IMR-90 (cell line): ENCODE results near the gene ANKFN1. TPM values are rescaled to one million over a fixed set of nuclear protein-coding genes. Genes with fewer than 3 reads are reported as not detected.

Source experiments
- ATAC-seq: fragments of 200-7000 bp; cut with Tn5 transposase; 2 replicates; pipeline ENCODE4 v1.9.1; 2020; ENCODE audit warnings: low read depth, mild to moderate bottlenecking, moderate library complexity
- BruUV-seq: library from RNA; stranded (reverse); fragments of 400-500 nt; replicated peaks from 2 replicates; lab custom pipeline; 2021; lab: Mats Ljungman, UMichigan
- CTCF ChIA-PET: fragments of 300-600 bp; formaldehyde crosslinking; extraction: SDS; loops from one replicate; lab custom pipeline; 2021; ENCODE audit warnings: antibody characterized with exemption; lab: Yijun Ruan, JAX
- POLR2A ChIA-PET: fragments of 300-600 bp; sonication (Branson Sonifier 250); formaldehyde crosslinking; loops from one replicate; lab custom pipeline; 2022; ENCODE audit warnings: antibody characterized with exemption; ENCODE audit not compliant: unreplicated experiment; lab: Charles Lee
- DNase-seq: peaks from one replicate; pipeline ENCODE4 v3.0.0; 2013
- H2AFZ ChIP-seq: replicated peaks from 2 replicates; pipeline ENCODE3; 2013; ENCODE audit warnings: low read length, mild to moderate bottlenecking; ENCODE audit not compliant: poor library complexity
- H2AK5ac ChIP-seq: 2 replicates; pipeline ENCODE4 v1.6.1; 2013; ENCODE audit warnings: low read depth, low read length, inconsistent platforms
- H2AK9ac ChIP-seq: replicated peaks from 2 replicates; pipeline ENCODE3; 2013; ENCODE audit warnings: mild to moderate bottlenecking, low read depth, low read length, moderate library complexity; ENCODE audit not compliant: poor library complexity
- H2BK120ac ChIP-seq: 2 replicates; pipeline ENCODE4 v1.6.1; 2013; ENCODE audit warnings: low read depth, low read length, inconsistent platforms
- H2BK15ac ChIP-seq: 3 replicates; pipeline ENCODE4 v1.6.1; 2013; ENCODE audit warnings: low read depth, low read length, inconsistent platforms
- H2BK20ac ChIP-seq: 2 replicates; pipeline ENCODE4 v1.6.1; 2013; ENCODE audit warnings: low read depth, mild to moderate bottlenecking, inconsistent platforms, low read length, moderate library complexity
- H2BK5ac ChIP-seq: 2 replicates; pipeline ENCODE4 v1.6.1; 2013; ENCODE audit warnings: mild to moderate bottlenecking, low read depth, low read length, inconsistent platforms; ENCODE audit not compliant: poor library complexity, severe bottlenecking
- H3K14ac ChIP-seq: replicated peaks from 2 replicates; pipeline ENCODE4 v1.6.1; 2013; ENCODE audit warnings: low read depth, low read length, inconsistent platforms
- H3K18ac ChIP-seq: 2 replicates; pipeline ENCODE4 v1.6.1; 2013; ENCODE audit warnings: low read depth, low read length, control low read depth
- H3K23ac ChIP-seq: 2 replicates; pipeline ENCODE4 v1.6.1; 2013; ENCODE audit warnings: low read depth, low read length, inconsistent platforms
- H3K27ac ChIP-seq: 2 replicates; pipeline ENCODE4 v1.5.1; 2013; ENCODE audit warnings: mild to moderate bottlenecking, control low read depth, low read length; ENCODE audit not compliant: insufficient read depth
- H3K27me3 ChIP-seq: 2 replicates; pipeline ENCODE4 v1.6.1; 2013; ENCODE audit warnings: low read length; ENCODE audit not compliant: control insufficient read depth, insufficient read depth
- H3K36me3 ChIP-seq: 2 replicates; pipeline ENCODE4 v1.6.1; 2013; ENCODE audit warnings: low read length, mixed read lengths; ENCODE audit not compliant: control insufficient read depth, insufficient read depth
- H3K4ac ChIP-seq: 2 replicates; pipeline ENCODE4 v1.6.1; 2013; ENCODE audit warnings: low read depth, low read length, inconsistent platforms
- H3K4me1 ChIP-seq: 2 replicates; pipeline ENCODE4 v1.6.1; 2013; ENCODE audit warnings: low read length, mixed read lengths; ENCODE audit not compliant: control insufficient read depth, insufficient read depth
- H3K4me2 ChIP-seq: 2 replicates; pipeline ENCODE4 v1.6.1; 2013; ENCODE audit warnings: low read depth, mild to moderate bottlenecking, control low read depth, low read length, moderate library complexity
- H3K4me3 ChIP-seq: 2 replicates; pipeline ENCODE4 v1.5.1; 2013; ENCODE audit warnings: low read depth, mild to moderate bottlenecking, control low read depth, low read length, moderate library complexity; ENCODE audit not compliant: insufficient read depth
- H3K56ac ChIP-seq: 2 replicates; pipeline ENCODE4 v1.6.1; 2013; ENCODE audit warnings: low read length, inconsistent platforms; ENCODE audit not compliant: insufficient read depth; ENCODE audit errors: extremely low read depth
- H3K79me1 ChIP-seq, 2 experiments: 2 replicates each; pipeline ENCODE4 v1.6.1; 2013; ENCODE audit warnings: low read length in 2 of 2, inconsistent platforms in 1 of 2, low read depth in 1 of 2
- H3K9ac ChIP-seq: 2 replicates; pipeline ENCODE4 v1.6.1; 2013; ENCODE audit warnings: low read depth, low read length, control low read depth
- H3K9me1 ChIP-seq: 2 replicates; pipeline ENCODE4 v1.6.1; 2013; ENCODE audit warnings: low read length, inconsistent platforms; ENCODE audit not compliant: insufficient read depth
- H3K9me3 ChIP-seq: 2 replicates; pipeline ENCODE4 v1.6.1; 2013; ENCODE audit warnings: low read length; ENCODE audit not compliant: control insufficient read depth, insufficient read depth
- H4K20me1 ChIP-seq: 2 replicates; pipeline ENCODE4 v1.6.1; 2013; ENCODE audit warnings: low read length, inconsistent platforms; ENCODE audit not compliant: insufficient read depth
- H4K5ac ChIP-seq: 2 replicates; pipeline ENCODE4 v1.6.1; 2013; ENCODE audit warnings: mild to moderate bottlenecking, low read depth, low read length, control low read depth
- H4K8ac ChIP-seq, 2 experiments: 2 replicates each; pipeline ENCODE4 v1.6.1; 2013; ENCODE audit warnings: low read depth in 2 of 2, low read length in 2 of 2, control low read depth in 1 of 2, inconsistent platforms in 1 of 2
- H4K91ac ChIP-seq: 2 replicates; pipeline ENCODE4 v1.6.1; 2013; ENCODE audit warnings: low read depth, low read length, inconsistent platforms; ENCODE audit not compliant: insufficient read depth
- BHLHE40 ChIP-seq: fragments of 150-350 bp; IDR thresholded peaks from 2 replicates; pipeline ENCODE4 v1.6.1; 2016; ENCODE audit warnings: mild to moderate bottlenecking, low read depth, low read length
- CEBPB ChIP-seq: IDR thresholded peaks from 2 replicates; pipeline ENCODE4 v1.6.1; 2012; ENCODE audit warnings: low read depth, low read length, improper control_type of control experiment
- CHD1 ChIP-seq: IDR thresholded peaks from 2 replicates; pipeline ENCODE4 v1.6.1; 2012; ENCODE audit warnings: low read depth, low read length, improper control_type of control experiment
- FOS ChIP-seq: fragments of 150-350 bp; IDR thresholded peaks from 2 replicates; pipeline ENCODE4 v1.6.1; 2016; ENCODE audit warnings: low read depth, low read length
- MAFK ChIP-seq: IDR thresholded peaks from 2 replicates; pipeline ENCODE4 v1.6.1; 2012; ENCODE audit warnings: low read depth, low read length, improper control_type of control experiment
- MAZ ChIP-seq: IDR thresholded peaks from 2 replicates; pipeline ENCODE4 v1.6.1; 2012; ENCODE audit warnings: low read depth, mild to moderate bottlenecking, low read length, improper control_type of control experiment, moderate library complexity, borderline replicate concordance
- MXI1 ChIP-seq: IDR thresholded peaks from 2 replicates; pipeline ENCODE4 v1.6.1; 2012; ENCODE audit warnings: low read depth, mild to moderate bottlenecking, low read length, moderate library complexity, borderline replicate concordance
- NFE2L2 ChIP-seq: fragments of 150-350 bp; IDR thresholded peaks from 2 replicates; pipeline ENCODE4 v1.6.1; 2016; ENCODE audit warnings: low read depth, mild to moderate bottlenecking, low read length
- POLR2A ChIP-seq: IDR thresholded peaks from 2 replicates; pipeline ENCODE4 v1.6.1; 2012; ENCODE audit warnings: mild to moderate bottlenecking, low read depth, low read length
- RAD21 ChIP-seq: IDR thresholded peaks from 2 replicates; pipeline ENCODE4 v1.6.1; 2012; ENCODE audit warnings: low read length, improper control_type of control experiment
- RCOR1 ChIP-seq: IDR thresholded peaks from 2 replicates; pipeline ENCODE4 v1.6.1; 2012; ENCODE audit warnings: mild to moderate bottlenecking, low read length, improper control_type of control experiment; ENCODE audit not compliant: insufficient replicate concordance
- RFX5 ChIP-seq: IDR thresholded peaks from 2 replicates; pipeline ENCODE4 v1.8.0; 2012; ENCODE audit warnings: low read depth, mild to moderate bottlenecking, low read length, moderate library complexity
- SMC3 ChIP-seq: fragments of 150-350 bp; IDR thresholded peaks from 2 replicates; pipeline ENCODE4 v1.6.1; 2016; ENCODE audit warnings: low read depth, mild to moderate bottlenecking, antibody characterized with exemption, low read length, moderate library complexity
- WGBS, 2 experiments: methylation state at CpG; one replicate each; pipeline versions ENCODE4 v1.1.5 to v1.1.7; 2013; ENCODE audit warnings: missing lambda C conversion rate in 2 of 2; ENCODE audit not compliant: insufficient read length in 1 of 2; ENCODE audit errors: extremely low coverage in 2 of 2; 5-methylcytosine and 5-hydroxymethylcytosine counted together
- dilution Hi-C: fragments of 300-500 bp; cut with HindIII; formaldehyde crosslinking; loops from one replicate; pipeline ENCODE4 v1.14.3; 2018; ENCODE audit warnings: low sequenced_read_pairs; ENCODE audit not compliant: unreplicated experiment
- in situ Hi-C: fragments of 300-500 bp; cut with MboI; formaldehyde crosslinking; loops from 3 replicates; pipeline ENCODE4 v1.14.3; 2019; ENCODE audit warnings: low sequenced_read_pairs, inconsistent platforms, mixed read lengths
- intact Hi-C: fragments of 100-400 bp; cut with micrococcal nuclease; formaldehyde crosslinking; loops from 2 replicates; pipeline ENCODE4 v1.10.0; 2022
- polyA plus RNA-seq, 3 experiments: library from polyadenylated mRNA; depleted of rRNA; stranded (reverse); fragments of >200 nt; gene quantifications; 2 replicates each; pipeline ENCODE4 v1.2.3, GENCODE V29; 2012; ENCODE audit warnings: low replicate concordance in 1 of 3
- total RNA-seq: library from RNA; depleted of rRNA; stranded (reverse); fragments of >200 nt; gene quantifications from 2 replicates; pipeline ENCODE4 v1.2.3, GENCODE V29; 2012
- TF ChIP-seq, protein P1 (sequence below): conservative IDR thresholded peaks from 2 replicates; pipeline ENCODE4 v1.5.1; 2012; ENCODE audit warnings: mild to moderate bottlenecking, low read depth, low read length, improper control_type of control experiment
- TF ChIP-seq, protein P2 (sequence below): fragments of 150-350 bp; IDR thresholded peaks from 2 replicates; pipeline ENCODE4 v1.6.1; 2016; ENCODE audit warnings: low read depth, mild to moderate bottlenecking, low read length, moderate library complexity, borderline replicate concordance
- TF ChIP-seq, protein P3 (sequence below): fragments of 150-350 bp; IDR thresholded peaks from 2 replicates; pipeline ENCODE4 v1.6.1; 2017; ENCODE audit warnings: mild to moderate bottlenecking, antibody characterized with exemption, low read length, low read depth

Gene ANKFN1
- total and polyA plus RNA-seq, 2 of the 4 experiments (the other 2 are of a cell fraction), result not detected

DNA sequence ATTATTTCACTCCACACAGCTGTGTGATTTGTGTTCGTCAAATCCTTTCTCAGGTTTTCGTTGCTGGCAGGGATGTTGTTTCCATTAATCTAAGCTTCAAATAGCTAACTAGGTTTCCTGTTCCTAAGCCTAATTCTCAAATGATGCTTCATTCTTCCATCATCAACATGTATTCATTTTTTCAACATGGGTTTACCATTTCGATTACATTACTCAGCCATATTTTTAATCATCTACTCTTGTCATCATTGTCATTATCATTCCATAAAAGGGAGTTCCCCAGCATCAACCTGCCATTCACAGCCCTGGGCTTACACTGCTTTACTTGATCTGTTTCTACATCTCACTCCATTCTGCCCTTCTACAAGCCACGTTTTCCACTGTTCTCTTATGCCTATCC lies 33.3 kb upstream of the ANKFN1 start:
- no peak overlapping the region for H3K23ac ChIP-seq
- no peaks in the 10 kb centered on the region for H3K4me1 ChIP-seq
- no peak overlapping the region for H2BK120ac ChIP-seq
- no peak for DNase-seq
- H2AFZ ChIP-seq, result no peak overlapping the region
- H3K4me3 ChIP-seq, result no peak overlapping the region
- no CpG with 5 or more reads among the region's 4 CpGs for WGBS, 2 experiments
- H3K4ac ChIP-seq, result no peak overlapping the region
- H2BK15ac ChIP-seq, result no peak overlapping the region
- H3K9ac ChIP-seq, result no peak overlapping the region
- no peak overlapping the region for H4K5ac ChIP-seq
- H3K36me3 ChIP-seq, result no peaks in the 10 kb centered on the region
- H2AK5ac ChIP-seq, result no peak overlapping the region
- no peaks in the 10 kb centered on the region for H3K9me1 ChIP-seq
- no peak overlapping the region for H3K27ac ChIP-seq
- no peak overlapping the region for H2AK9ac ChIP-seq
- intact Hi-C loops (loop anchor here (1.0 kb wide), 1 partner anchor 13 kb away; no protein-coding TSS in a partner anchor), dilution Hi-C loops (no loop called here), in situ Hi-C loops (loop anchor here (10.0 kb wide), 2 partner anchors 335 to 595 kb away; no protein-coding TSS in a partner anchor)
- no peak overlapping the region for H4K8ac ChIP-seq
- ChIA-PET POLR2A (no interaction called here), CTCF (interaction anchor here (0.6 to 1.5 kb wide), 3 partner anchors 11 to 439 kb away, joined by 3 to 6 read pairs (median 3); no protein-coding TSS in a partner anchor)
- ATAC-seq, result no peak
- no peaks in the 10 kb centered on the region for H3K9me3 ChIP-seq
- H2BK5ac ChIP-seq, result no peak overlapping the region
- H3K79me1 ChIP-seq, result no peaks in the 10 kb centered on the region
- H3K56ac ChIP-seq, result no peak overlapping the region
- no peak overlapping the region for H4K91ac ChIP-seq
- no peaks in the 10 kb centered on the region for H3K27me3 ChIP-seq
- H3K4me2 ChIP-seq, result no peak overlapping the region
- no peak for TF ChIP-seq BHLHE40
- no peak for TF ChIP-seq RAD21
- no peak for TF ChIP-seq SMC3
- no peak for TF ChIP-seq RFX5
- no peak for TF ChIP-seq MAFK
- TF ChIP-seq, protein P1, sequence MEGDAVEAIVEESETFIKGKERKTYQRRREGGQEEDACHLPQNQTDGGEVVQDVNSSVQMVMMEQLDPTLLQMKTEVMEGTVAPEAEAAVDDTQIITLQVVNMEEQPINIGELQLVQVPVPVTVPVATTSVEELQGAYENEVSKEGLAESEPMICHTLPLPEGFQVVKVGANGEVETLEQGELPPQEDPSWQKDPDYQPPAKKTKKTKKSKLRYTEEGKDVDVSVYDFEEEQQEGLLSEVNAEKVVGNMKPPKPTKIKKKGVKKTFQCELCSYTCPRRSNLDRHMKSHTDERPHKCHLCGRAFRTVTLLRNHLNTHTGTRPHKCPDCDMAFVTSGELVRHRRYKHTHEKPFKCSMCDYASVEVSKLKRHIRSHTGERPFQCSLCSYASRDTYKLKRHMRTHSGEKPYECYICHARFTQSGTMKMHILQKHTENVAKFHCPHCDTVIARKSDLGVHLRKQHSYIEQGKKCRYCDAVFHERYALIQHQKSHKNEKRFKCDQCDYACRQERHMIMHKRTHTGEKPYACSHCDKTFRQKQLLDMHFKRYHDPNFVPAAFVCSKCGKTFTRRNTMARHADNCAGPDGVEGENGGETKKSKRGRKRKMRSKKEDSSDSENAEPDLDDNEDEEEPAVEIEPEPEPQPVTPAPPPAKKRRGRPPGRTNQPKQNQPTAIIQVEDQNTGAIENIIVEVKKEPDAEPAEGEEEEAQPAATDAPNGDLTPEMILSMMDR, result no peak
- TF ChIP-seq RCOR1, result no peak
- TF ChIP-seq MAZ, result no peak
- TF ChIP-seq, protein P2, sequence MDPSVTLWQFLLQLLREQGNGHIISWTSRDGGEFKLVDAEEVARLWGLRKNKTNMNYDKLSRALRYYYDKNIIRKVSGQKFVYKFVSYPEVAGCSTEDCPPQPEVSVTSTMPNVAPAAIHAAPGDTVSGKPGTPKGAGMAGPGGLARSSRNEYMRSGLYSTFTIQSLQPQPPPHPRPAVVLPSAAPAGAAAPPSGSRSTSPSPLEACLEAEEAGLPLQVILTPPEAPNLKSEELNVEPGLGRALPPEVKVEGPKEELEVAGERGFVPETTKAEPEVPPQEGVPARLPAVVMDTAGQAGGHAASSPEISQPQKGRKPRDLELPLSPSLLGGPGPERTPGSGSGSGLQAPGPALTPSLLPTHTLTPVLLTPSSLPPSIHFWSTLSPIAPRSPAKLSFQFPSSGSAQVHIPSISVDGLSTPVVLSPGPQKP, result no peak
- TF ChIP-seq NFE2L2, result no peak
- no peak for TF ChIP-seq MXI1
- TF ChIP-seq, protein P3, sequence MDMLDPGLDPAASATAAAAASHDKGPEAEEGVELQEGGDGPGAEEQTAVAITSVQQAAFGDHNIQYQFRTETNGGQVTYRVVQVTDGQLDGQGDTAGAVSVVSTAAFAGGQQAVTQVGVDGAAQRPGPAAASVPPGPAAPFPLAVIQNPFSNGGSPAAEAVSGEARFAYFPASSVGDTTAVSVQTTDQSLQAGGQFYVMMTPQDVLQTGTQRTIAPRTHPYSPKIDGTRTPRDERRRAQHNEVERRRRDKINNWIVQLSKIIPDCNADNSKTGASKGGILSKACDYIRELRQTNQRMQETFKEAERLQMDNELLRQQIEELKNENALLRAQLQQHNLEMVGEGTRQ, result no peak
- TF ChIP-seq FOS, result no peak
- no peak for TF ChIP-seq CHD1
- no peak for TF ChIP-seq POLR2A
- no peak for TF ChIP-seq CEBPB
- H3K18ac ChIP-seq, result no peak overlapping the region
- H3K14ac ChIP-seq, result no peak overlapping the region
- no TSS peak for BruUV-seq
- H2BK20ac ChIP-seq, result no peak overlapping the region
- no peaks in the 10 kb centered on the region for H4K20me1 ChIP-seq
